H1 (cell line): ENCODE results near the gene CAMTA1. TPM values are rescaled to one million over a fixed set of nuclear protein-coding genes. Genes with fewer than 3 reads are reported as not detected.

ENCODE experiments used
- CTCF ChIA-PET: fragments of 300-600 bp; sonication (Branson Sonifier 250); formaldehyde crosslinking; loops from one replicate; lab custom pipeline; 2021; ENCODE audit not compliant: partially characterized antibody; lab: Charles Lee
- POLR2A ChIA-PET: fragments of 300-600 bp; sonication (Branson Sonifier 250); formaldehyde crosslinking; loops from one replicate; lab custom pipeline; 2021; ENCODE audit warnings: inconsistent platforms; ENCODE audit not compliant: partially characterized antibody; lab: Charles Lee
- DNase-seq, 2 experiments: peaks; one replicate each; pipeline versions ENCODE4 v3.0.0 to v3.0.0-alpha.2; 2010 to 2022; ENCODE audit warnings: low spot score in 2 of 2, low read depth in 1 of 2, mixed read lengths in 1 of 2
- FAIRE-seq: peaks from 2 replicates; lab custom pipeline; 2011; peaks lifted over from hg19 to GRCh38; lab: Jason Lieb, UNC
- H2AFZ ChIP-seq: 2 replicates; pipeline ENCODE4 v1.8.1; 2012; ENCODE audit warnings: low read length, inconsistent platforms
- H2AK5ac ChIP-seq: 2 replicates; pipeline ENCODE4 v1.6.1; 2013; ENCODE audit warnings: low read depth, low read length
- H2BK120ac ChIP-seq: replicated peaks from 2 replicates; pipeline ENCODE3; 2013; ENCODE audit warnings: low read depth, low read length, inconsistent platforms
- H2BK12ac ChIP-seq: 2 replicates; pipeline ENCODE4 v1.6.1; 2013; ENCODE audit warnings: low read depth, low read length
- H2BK15ac ChIP-seq: 2 replicates; pipeline ENCODE4 v1.6.1; 2013; ENCODE audit warnings: low read length
- H2BK20ac ChIP-seq: 2 replicates; pipeline ENCODE4 v1.6.1; 2013; ENCODE audit warnings: low read length
- H2BK5ac ChIP-seq: 2 replicates; pipeline ENCODE4 v1.6.1; 2013; ENCODE audit warnings: low read depth, low read length
- H3K14ac ChIP-seq: 2 replicates; pipeline ENCODE4 v1.6.1; 2013; ENCODE audit warnings: inconsistent platforms; ENCODE audit not compliant: insufficient read length
- H3K18ac ChIP-seq: 2 replicates; pipeline ENCODE4 v1.6.1; 2013; ENCODE audit warnings: low read length; ENCODE audit errors: extremely low read depth
- H3K23ac ChIP-seq: 2 replicates; pipeline ENCODE4 v1.6.1; 2013; ENCODE audit warnings: inconsistent platforms; ENCODE audit not compliant: insufficient read length
- H3K23me2 ChIP-seq: 2 replicates; pipeline ENCODE4 v1.6.1; 2013; ENCODE audit warnings: low read depth, low read length
- H3K27ac ChIP-seq: 2 replicates; pipeline ENCODE4 v1.6.1; 2011; ENCODE audit warnings: low read depth, low read length, inconsistent platforms
- H3K27me3 ChIP-seq, 4 experiments: replicated peaks in 1 of 4; 1 replicate in 1 of 4; 2 replicates in 3 of 4; pipeline versions ENCODE4 v1.6.1 to v1.8.1; 2011 to 2013; ENCODE audit warnings: low read length in 3 of 4, mild to moderate bottlenecking in 3 of 4, inconsistent platforms in 2 of 4, mixed read lengths in 2 of 4, moderate library complexity in 1 of 4; ENCODE audit not compliant: control insufficient read depth in 3 of 4, insufficient read depth in 3 of 4; ENCODE audit errors: extremely low read depth in 1 of 4
- H3K36me3 ChIP-seq, 4 experiments: 2 replicates each; pipeline versions ENCODE4 v1.6.1 to v1.8.1; 2011 to 2013; ENCODE audit warnings: mild to moderate bottlenecking in 4 of 4, low read length in 3 of 4, moderate library complexity in 2 of 4, control low read depth in 1 of 4, inconsistent platforms in 1 of 4; ENCODE audit not compliant: insufficient read depth in 4 of 4, control insufficient read depth in 2 of 4
- H3K4ac ChIP-seq: replicated peaks from 2 replicates; pipeline ENCODE3; 2013; ENCODE audit warnings: low read length, low read depth, mixed read lengths, inconsistent platforms; ENCODE audit not compliant: insufficient read length
- H3K4me1 ChIP-seq, 4 experiments: replicated peaks in 1 of 4; 1 replicate in 1 of 4; 2 replicates in 3 of 4; pipeline versions ENCODE4 v1.6.1 to v1.8.1; 2011 to 2013; ENCODE audit warnings: low read length in 3 of 4, inconsistent platforms in 2 of 4, mixed read lengths in 1 of 4; ENCODE audit not compliant: insufficient read depth in 4 of 4, control insufficient read depth in 3 of 4
- H3K4me2 ChIP-seq, 2 experiments: 2 replicates each; pipeline versions ENCODE4 v1.6.1 to v1.8.1; 2011 to 2013; ENCODE audit warnings: low read depth in 2 of 2, low read length in 2 of 2, control low read depth in 1 of 2, inconsistent platforms in 1 of 2, mild to moderate bottlenecking in 1 of 2; ENCODE audit not compliant: insufficient read depth in 1 of 2
- H3K4me3 ChIP-seq, 4 experiments: fragments of 200-600, 300-600 bp in 1 of 4; sonication (generic), shearing (Covaris generic), sonication (Bioruptor Twin) in 1 of 4; 2 replicates each; pipeline versions ENCODE4 v1.5.1 to v1.8.1; 2011 to 2016; ENCODE audit warnings: low read length in 4 of 4, low read depth in 3 of 4, control low read depth in 2 of 4, inconsistent platforms in 2 of 4, mild to moderate bottlenecking in 2 of 4, mixed read lengths in 1 of 4, moderate library complexity in 1 of 4; ENCODE audit not compliant: insufficient read depth in 2 of 4; ENCODE audit errors: extremely low read depth in 1 of 4
- H3K56ac ChIP-seq: replicated peaks from 2 replicates; pipeline ENCODE3; 2013; ENCODE audit warnings: low read depth, mild to moderate bottlenecking, mixed read lengths, low read length, inconsistent platforms; ENCODE audit not compliant: insufficient read length
- H3K79me1 ChIP-seq: 2 replicates; pipeline ENCODE4 v1.6.1; 2013; ENCODE audit warnings: low read depth, low read length, control low read depth
- H3K79me2 ChIP-seq, 2 experiments: 2 replicates each; pipeline versions ENCODE4 v1.6.1 to v1.8.1; 2012 to 2013; ENCODE audit warnings: low read length in 2 of 2, mild to moderate bottlenecking in 2 of 2, inconsistent platforms in 1 of 2; ENCODE audit not compliant: insufficient read depth in 2 of 2, control insufficient read depth in 1 of 2
- H3K9ac ChIP-seq, 4 experiments: replicated peaks in 1 of 4; 1 replicate in 1 of 4; 2 replicates in 3 of 4; pipeline versions ENCODE4 v1.6.1 to v1.8.1; 2011 to 2013; ENCODE audit warnings: low read depth in 3 of 4, low read length in 3 of 4, control low read depth in 2 of 4, mild to moderate bottlenecking in 2 of 4, moderate library complexity in 2 of 4, inconsistent platforms in 1 of 4; ENCODE audit errors: extremely low read depth in 1 of 4
- H3K9me3 ChIP-seq, 2 experiments: 2 replicates each; pipeline versions ENCODE4 v1.6.1 to v1.8.1; 2012 to 2013; ENCODE audit warnings: mild to moderate bottlenecking in 2 of 2, moderate library complexity in 2 of 2, control low read depth in 1 of 2, inconsistent platforms in 1 of 2, low read depth in 1 of 2, low read length in 1 of 2, mixed read lengths in 1 of 2; ENCODE audit not compliant: insufficient read depth in 2 of 2
- H4K20me1 ChIP-seq, 2 experiments: replicated peaks in 1 of 2; 2 replicates each; pipeline versions ENCODE3 to v1.8.1; 2011 to 2013; ENCODE audit warnings: inconsistent platforms in 2 of 2, low read length in 2 of 2, mild to moderate bottlenecking in 1 of 2; ENCODE audit not compliant: insufficient read depth in 2 of 2, control insufficient read depth in 1 of 2
- H4K5ac ChIP-seq: 2 replicates; pipeline ENCODE4 v1.6.1; 2013; ENCODE audit warnings: low read length, low read depth, mixed read lengths, inconsistent platforms; ENCODE audit not compliant: insufficient read length
- H4K8ac ChIP-seq: 2 replicates; pipeline ENCODE4 v1.8.0; 2013; ENCODE audit warnings: mild to moderate bottlenecking, moderate library complexity, low read length, inconsistent platforms; ENCODE audit not compliant: insufficient read depth; ENCODE audit errors: extremely low read depth
- H4K91ac ChIP-seq: replicated peaks from 2 replicates; pipeline ENCODE3; 2013; ENCODE audit warnings: low read length, mixed read lengths, inconsistent platforms; ENCODE audit not compliant: insufficient read length
- ATF2 ChIP-seq: IDR thresholded peaks from 2 replicates; pipeline ENCODE4 v1.6.1; 2012; ENCODE audit warnings: low read length, inconsistent platforms
- BRCA1 ChIP-seq: IDR thresholded peaks from 2 replicates; pipeline ENCODE4 v1.6.1; 2012; ENCODE audit warnings: low read depth, low read length, improper control_type of control experiment
- WGBS, 2 experiments: shearing (Covaris generic) in 1 of 2; methylation state at CpG; one replicate each; pipeline versions ENCODE4 v1.1.6 to v1.1.7; 2013 to 2015; ENCODE audit warnings: low lambda C conversion rate in 2 of 2, mixed read lengths in 2 of 2, inconsistent platforms in 1 of 2, low coverage in 1 of 2, missing lambda C conversion rate in 1 of 2; ENCODE audit not compliant: insufficient replicate concordance in 2 of 2, insufficient coverage in 1 of 2, insufficient read length in 1 of 2; ENCODE audit errors: extremely low coverage in 1 of 2, missing lambda C conversion rate in 1 of 2; 5-methylcytosine and 5-hydroxymethylcytosine counted together
- polyA plus RNA-seq, 7 experiments: library from polyadenylated mRNA; depleted of rRNA in 3 of 7; stranded (reverse) in 5 of 7; unstranded in 2 of 7; fragments of >200 nt in 5 of 7; fragments of 200-250 nt in 2 of 7; gene quantifications; 1 replicate in 5 of 7; 2 replicates in 1 of 7; 4 replicates in 1 of 7; pipeline versions ENCODE4 v1.2.1 to v1.2.3, GENCODE V29; 2011 to 2013; ENCODE audit warnings: missing spikeins in 2 of 7, mixed read lengths in 2 of 7
- total RNA-seq: library from RNA; stranded (reverse); fragmentation: NEBNext Ultra II Directional; extraction: Animal tissue kit (Norgen Biotek cat#: 25700); gene quantifications from 2 replicates; pipeline ENCODE4 v1.2.1, GENCODE V29; 2021

Gene CAMTA1
- total and polyA plus RNA-seq, 2 of the 8 experiments (the other 6 are each of a cell fraction or from before 2014, with no cell fraction given), result 65.0 to 119 TPM

GRCh38 chr1:7101187-7101586, 315.9 kb downstream of the CAMTA1 start:
- no peak overlapping the region for H3K18ac ChIP-seq
- no peak overlapping the region for H3K4me3 ChIP-seq
- H4K8ac ChIP-seq, result no peak overlapping the region
- H4K91ac ChIP-seq, result no peak overlapping the region
- ChIA-PET POLR2A (no interaction called here), CTCF (interaction anchor here (0.6 to 1.2 kb wide), 2 partner anchors 52 to 59 kb away, joined by 3 to 4 read pairs; no protein-coding TSS in a partner anchor)
- H2BK5ac ChIP-seq, result no peak overlapping the region
- H3K4ac ChIP-seq, result no peak overlapping the region
- H2BK12ac ChIP-seq, result no peak overlapping the region
- no peaks in the 10 kb centered on the region; a peak in 1 of 8 replicates for H3K36me3 ChIP-seq
- WGBS, 2 experiments, result 87% methylated on average over 5 of the region's 5 CpGs; no CpG with 5 or more reads in 1 of the 2 experiments
- no peak overlapping the region for H3K14ac ChIP-seq
- TF ChIP-seq BRCA1 (no peak), ATF2 (no peak)
- H3K27ac ChIP-seq, result no peak overlapping the region
- peaks cover 0 to 13% of the 10 kb centered on the region in 2 experiments for H4K20me1 ChIP-seq
- no peak overlapping the region for H2BK20ac ChIP-seq
- H2AFZ ChIP-seq, result no peak overlapping the region
- FAIRE-seq (no peak), DNase-seq (no peak)
- H3K9me3 ChIP-seq, result peaks cover 0 to 9% of the 10 kb centered on the region in 2 experiments; a peak in 1 of 4 replicates
- peaks cover 0 to 10% of the 10 kb centered on the region in 2 experiments; a peak in 2 of 4 replicates for H3K79me2 ChIP-seq
- H4K5ac ChIP-seq, result no peak overlapping the region
- no peak overlapping the region for H3K4me2 ChIP-seq
- H2BK15ac ChIP-seq, result no peak overlapping the region
- H3K56ac ChIP-seq, result no peak overlapping the region
- H2AK5ac ChIP-seq, result no peak overlapping the region
- H3K23me2 ChIP-seq, result peaks cover 12% of the 10 kb centered on the region
- H3K4me1 ChIP-seq, result no peaks in the 10 kb centered on the region; a peak in 1 of 7 replicates
- H3K27me3 ChIP-seq, result no peaks in the 10 kb centered on the region
- H3K79me1 ChIP-seq, result no peaks in the 10 kb centered on the region
- no peak overlapping the region for H2BK120ac ChIP-seq
- H3K23ac ChIP-seq, result no peak overlapping the region
- no peak overlapping the region for H3K9ac ChIP-seq
